Hippocampal formation (tissue), 2 donors: ENCODE data around the gene RSPO4.

Source experiments
- DNase-seq, 2 donors: peaks; one replicate each; lab custom pipeline; 2025; lab: John Stamatoyannopoulos, UW

Gene RSPO4

DNA sequence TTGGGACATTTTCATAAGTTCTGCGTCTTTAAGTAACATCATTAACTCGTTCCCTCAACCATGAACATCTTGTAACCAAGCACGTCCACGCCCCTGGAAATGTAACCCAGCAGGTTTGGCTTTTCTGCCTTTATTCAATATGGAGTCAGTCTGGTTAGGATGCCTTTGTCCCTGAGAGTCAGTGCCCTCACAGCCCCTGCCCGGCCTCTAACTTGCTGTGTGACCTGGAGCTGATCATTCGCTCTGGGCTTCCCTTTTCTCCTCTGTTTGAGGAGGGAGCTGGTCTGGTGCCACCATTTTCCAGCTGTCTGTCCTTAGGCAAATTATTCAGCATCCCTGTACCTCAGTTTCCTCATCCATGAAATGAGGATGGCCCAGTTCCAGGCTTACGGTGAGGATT, 59.5 kb downstream of the RSPO4 start:
- no peak for DNase-seq

DNA sequence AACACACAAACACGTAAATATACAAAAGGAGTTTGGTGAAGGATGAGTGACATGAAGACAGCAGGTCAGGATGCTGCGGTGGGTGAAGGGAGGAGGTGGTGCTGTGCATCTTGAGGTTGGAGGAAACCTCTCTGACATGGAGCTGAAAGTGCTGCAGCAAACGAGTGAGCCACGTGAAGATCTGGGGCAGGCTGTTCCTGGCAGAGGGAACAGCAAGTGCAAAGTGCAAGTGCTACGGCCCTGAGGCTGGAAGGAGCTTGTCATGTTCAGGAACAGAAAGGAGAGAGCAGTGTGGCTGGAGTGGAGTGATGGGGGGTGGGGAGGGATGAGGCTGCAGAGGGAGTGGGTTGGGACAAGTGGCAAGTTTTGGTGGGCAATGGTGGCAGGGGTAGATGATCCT, 61.2 kb downstream of the RSPO4 start:
- no peak for DNase-seq

DNA sequence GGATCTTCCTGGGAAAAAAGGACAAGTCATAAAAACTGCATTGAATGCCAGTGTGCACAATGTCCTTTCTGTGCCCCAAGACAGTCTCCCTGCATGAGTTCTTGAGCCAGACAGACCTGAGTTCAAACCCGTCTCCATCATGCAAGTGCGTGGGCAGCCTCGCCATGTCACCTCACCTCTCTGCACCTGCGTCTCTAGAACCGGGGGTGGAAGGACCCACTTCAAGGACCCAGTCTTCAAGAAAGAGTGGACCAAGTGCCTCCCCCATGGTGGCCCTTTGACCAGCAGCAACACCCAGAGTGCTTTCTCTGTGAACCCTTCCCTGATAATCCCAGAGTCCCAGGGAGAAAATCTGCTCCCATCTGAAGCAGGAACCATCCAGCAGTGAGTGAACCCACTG, 62.5 kb downstream of the RSPO4 start:
- DNase-seq: no peak

DNA sequence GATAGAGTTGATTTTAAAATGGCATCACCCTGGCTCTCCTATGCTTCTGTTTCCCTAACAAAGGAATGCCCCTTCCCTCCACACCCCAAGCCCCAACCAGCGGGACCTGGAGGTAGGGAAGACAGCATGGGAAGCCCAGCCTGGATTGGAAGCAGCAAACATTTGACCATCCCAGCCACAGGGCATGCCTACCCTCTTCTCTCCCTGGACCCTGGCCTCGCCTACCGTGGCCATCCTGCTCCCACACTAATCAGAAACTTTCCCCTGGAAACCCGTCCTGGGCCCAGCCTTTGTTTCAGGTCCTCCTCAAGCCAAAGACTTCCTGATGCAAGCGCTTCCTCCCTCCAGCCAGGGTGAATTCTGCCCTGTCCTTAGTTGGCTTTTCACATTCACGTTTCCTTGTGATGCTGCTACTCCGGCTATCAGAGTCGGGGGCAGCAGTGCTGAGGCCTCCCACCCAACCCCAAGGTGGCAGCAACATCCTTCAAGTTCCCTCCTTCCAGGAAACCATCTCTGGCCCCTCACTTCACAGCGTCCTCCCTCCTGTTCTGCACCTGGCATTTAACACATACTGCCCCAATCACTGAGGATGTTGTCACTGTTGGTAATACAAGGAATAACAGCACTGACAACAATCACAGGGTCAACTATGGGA, 67.8 kb downstream of the RSPO4 start:
- no peak for DNase-seq

DNA sequence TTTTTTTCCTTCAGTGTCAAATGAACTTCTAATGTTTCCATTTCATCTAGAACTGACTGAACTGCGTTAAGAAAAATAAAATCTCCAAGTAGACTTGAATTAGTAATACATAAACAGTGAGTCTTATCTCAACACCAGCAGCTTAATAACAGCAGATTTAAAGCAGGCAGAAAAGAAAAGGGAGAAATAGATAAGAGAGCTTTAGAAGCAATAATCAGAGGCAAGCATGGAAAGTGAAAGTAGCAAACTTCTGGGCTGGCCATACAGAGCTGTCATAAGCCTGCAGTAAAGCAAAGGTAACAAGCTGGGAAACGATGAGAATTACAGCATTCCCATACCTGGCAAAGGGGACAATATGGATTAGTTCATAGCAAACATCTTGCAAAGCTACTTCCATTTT, 69.1 kb downstream of the RSPO4 start:
- DNase-seq: no peak

DNA sequence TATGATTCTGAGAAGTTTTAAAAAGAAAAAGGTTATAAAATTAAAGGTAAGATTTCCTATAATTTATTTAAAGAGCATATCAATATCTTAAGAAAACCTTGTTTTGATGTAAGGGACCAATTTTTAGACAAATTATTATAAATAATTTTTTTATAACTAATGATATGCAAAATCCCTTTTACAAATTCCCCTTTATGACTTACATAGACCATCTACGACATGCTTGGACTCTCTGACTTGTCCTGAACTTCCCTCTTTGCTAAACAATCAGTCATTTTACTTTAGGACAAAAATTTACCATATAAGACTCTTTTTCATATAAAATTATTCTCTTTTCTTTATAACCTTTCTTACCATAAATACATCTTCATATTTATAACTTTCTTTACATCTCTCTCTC, 70.7 kb downstream of the RSPO4 start:
- DNase-seq: no peak

DNA sequence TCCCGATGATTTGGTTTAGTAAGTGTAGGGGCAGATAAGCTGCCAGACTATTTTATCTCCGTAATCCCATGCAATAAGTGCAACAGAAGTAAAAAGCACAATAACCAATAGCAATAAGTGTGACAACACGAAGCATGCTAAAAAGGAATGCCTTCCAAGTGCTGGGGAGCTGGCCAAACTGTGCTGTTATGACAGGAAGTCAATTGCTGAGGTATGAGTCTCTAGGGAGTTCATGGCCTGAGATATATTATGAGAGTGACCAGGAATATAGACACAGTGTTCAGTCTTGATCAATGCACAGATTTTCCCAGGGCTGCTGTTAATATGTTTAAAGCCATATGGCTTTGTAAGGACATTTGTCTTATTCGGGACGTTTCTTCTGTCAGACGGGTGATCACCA, 75.4 kb downstream of the RSPO4 start:
- DNase-seq: no peak

DNA sequence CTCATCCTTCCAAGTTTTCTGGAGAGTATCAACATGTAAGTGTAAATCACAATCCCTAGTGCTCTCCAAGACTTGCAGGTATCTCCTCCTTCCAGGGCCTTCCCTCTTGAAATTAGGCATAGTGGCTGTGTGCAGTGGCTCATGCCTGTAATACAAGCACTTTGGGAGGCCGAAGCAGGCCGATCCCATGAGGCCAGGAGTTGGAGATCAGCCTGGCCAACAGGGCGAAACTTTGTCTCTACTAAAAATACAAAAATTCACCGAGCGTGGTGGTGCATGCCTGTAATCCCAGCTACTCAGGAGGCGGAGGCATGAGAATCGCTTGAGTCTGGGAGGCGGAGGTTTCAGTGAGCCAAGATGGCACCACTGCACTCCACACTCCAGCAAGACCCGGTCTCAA, 76.6 kb downstream of the RSPO4 start:
- no peak for DNase-seq

DNA sequence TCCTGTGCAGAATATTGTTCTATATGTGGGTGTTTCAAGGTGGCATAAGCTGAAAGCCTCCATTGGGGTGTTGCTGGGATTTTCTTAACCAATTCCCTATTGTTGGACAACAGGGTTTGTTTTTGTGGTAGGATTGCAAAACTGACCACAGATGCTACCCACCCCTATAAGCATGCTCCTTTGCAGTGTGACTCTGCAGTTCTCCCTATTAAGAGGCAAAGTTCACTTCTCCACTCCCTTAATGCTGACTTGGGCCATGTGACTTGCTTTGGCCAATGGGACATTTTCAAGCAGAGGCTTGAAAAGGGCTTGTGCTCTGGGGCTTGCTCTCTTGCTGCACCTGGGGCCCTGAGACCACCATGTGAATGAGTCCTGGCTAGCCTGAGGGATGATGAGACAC, 77.5 kb downstream of the RSPO4 start:
- DNase-seq: no peak

DNA sequence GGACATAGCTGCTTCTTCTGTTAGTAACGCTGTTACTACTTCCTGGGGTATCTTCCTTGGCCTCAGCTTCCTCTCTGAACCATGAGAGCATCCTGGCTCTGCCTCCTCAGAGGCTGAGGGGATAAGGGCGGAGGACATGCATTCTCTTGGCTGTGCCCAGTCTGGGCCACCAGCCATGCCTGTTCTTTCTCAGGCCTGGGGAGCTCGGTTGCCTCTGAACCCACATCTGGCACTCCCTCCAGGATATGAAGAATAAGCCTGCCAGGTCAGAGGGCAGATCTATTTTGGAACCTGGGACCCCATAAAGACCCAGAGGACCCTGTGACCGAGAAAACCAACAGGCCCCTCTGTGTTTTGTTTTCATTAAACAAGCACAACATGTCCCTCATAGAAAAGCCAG, 79.3 kb downstream of the RSPO4 start:
- DNase-seq: no peak

DNA sequence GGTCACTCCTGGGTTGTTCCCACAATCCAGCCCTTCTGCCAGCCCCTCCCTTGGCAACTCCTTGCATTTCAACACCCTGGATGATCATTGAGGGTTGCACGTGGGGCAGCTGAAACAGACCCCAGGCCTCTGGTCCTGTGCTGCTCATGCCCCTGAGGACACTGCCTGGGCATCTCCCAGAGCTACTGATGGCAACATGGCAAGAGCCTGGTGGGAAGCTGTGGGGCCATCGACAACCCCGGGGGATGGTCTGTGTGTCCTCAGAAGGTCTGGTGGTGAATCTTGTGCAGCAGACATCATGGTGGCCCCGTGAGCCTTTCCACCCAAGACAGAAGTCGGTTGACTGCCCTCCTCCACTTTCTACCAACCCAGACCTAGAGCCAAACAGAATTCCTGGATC, 81.0 kb downstream of the RSPO4 start:
- DNase-seq: no peak

DNA sequence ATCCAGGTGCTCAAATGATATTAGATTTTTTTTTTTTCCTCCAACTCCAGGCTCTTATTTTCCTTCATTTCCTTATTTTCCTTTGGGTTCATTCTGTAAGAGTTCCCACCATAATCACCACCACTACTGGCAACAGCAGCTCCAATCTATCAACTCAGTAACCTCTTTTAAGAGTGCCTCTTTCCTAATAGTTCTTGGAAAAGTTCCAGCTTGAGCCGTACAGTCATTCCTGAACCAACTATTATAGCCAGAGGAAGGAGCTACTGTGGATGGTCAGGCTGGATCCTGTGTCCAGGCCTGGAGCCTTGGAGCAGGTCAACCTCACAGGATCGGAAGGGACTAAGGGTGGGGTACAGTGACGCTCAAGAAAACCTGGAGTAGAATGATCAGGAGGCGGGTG, 81.8 kb downstream of the RSPO4 start:
- DNase-seq: no peak

DNA sequence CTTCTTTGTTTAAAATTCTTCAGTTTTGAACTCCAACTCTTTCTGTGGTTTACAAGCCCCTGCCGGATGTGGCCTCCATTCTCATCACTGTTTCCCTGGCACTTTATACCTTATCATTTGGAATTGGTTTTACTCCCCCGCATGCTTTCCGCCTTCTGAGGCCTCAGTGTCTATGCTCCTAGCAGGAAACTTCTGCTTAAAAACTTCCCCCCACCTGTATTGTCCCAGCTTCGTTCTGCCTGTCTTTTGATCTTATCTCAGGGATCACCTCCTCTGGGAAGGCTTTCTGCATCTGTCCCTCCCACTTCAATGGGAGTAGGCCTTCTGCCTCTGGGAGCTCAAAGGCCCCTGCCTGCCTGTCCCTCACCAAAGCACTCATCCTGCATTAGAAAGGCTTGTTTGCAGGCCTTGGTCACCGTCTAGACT, 82.6 kb downstream of the RSPO4 start:
- no peak for DNase-seq

DNA sequence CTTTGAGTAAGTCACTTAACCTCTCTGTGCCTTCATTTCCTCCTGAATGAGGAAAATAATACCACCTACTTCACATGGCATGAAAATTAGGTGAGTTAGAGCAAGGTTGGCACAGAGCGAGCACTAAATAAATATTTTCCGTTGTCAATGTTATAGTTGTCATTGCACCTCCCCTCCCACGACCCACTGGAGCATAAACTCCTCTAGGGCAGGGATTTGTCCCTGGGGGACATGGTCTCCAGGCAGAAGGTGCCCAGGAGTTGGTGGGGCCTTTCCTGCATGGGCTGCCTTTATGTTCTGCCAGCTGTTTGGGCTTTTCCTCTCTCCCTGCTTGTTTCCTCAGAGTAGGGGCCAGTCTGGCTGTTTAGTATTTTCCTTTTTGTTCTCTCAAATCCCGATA, 84.7 kb downstream of the RSPO4 start:
- DNase-seq: no peak

DNA sequence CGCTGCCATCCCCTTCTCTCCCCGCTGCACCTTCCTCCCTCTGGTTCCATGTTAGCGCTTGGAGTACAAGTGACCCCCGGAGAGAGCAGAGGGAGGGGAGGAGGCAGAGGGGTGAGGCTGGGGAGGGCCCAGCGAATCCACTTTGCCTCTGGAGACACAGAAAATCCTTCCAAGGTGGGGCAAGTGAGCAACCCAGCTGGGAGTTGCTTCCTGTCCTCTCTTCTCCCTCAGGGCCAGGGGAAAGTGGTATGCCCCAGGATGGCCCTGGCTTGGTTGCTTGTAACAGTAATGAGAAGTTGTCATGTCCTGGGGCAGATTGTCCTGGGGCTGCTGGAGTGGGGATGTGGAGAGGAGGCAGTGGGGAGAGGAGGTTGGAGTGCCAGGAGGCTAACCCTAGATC, 85.3 kb downstream of the RSPO4 start:
- DNase-seq: no peak

DNA sequence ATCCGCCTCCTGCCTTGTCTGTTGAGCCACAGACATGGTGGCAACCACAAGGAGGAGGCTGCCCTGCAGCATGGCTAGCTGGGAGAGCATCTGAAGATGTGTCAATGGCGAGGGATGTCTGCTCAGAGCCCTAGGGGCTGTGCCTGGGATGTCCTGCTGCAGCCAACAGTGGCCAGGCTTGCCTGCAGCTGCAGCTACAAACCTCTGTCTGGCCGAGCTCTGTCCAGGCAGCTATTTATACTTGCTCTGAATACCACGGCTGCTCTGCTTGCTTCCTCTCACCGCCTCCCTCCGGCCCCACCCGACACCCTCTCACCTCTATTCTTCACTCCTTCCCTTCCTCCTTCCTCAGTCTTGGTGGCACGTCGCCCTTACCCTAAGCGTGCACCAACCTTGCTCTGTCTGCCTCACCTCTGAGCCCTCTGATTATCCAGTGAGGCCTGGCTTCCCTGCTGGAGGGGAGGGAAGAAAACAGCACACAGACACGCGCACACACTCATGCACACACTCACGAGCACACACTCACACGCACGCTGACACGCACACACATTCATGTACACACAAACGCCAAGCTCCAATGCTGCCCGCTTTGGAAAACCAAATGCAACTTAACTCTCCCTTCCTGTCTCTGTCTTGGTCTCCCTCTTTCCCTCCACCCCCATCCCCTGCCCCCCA, 85.8 kb downstream of the RSPO4 start, which contains the start of gene ANGPT4:
ANGPT4 (minus strand) TSS at position 210 of the 675 bp plus-strand sequence; CDS start at position 90, 120 bp downstream.
- no peak for DNase-seq

DNA sequence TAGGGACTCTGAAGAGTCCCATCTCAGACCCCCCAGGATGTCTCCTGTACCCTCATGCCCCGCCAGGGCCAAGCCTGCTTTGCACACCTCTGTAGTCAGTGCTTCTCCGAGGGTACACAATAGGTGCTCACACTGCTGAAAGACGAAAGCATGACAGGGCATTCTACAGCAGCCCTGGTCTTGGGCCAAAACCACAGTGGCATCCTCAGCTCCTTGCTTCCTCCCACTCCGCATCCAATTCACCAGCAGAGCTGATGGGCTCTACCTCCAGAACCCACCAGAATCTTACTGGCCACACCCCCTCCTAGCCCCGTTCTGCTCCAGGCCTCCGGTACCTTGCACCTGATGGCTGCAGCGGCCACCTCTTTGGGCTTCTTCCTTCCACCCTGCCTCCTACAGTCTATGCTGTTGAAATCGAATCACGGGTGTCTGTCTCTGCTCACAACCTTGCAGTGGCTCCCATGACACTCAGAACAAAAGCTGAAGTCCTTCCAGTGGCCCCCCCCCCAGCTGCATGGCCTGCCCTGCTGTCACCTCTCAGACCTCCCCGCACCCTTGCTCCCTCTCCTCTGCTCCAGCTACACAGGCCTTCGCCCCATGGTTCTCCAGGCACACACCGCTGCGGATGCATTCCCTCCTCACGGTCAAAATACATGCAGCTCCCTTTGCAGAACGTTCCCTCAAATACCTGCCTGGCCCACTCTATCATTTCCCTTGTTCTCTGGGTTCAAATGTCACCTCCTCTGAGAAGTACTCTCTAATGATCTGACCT, 87.2 kb downstream of the RSPO4 start:
- no peak for DNase-seq

DNA sequence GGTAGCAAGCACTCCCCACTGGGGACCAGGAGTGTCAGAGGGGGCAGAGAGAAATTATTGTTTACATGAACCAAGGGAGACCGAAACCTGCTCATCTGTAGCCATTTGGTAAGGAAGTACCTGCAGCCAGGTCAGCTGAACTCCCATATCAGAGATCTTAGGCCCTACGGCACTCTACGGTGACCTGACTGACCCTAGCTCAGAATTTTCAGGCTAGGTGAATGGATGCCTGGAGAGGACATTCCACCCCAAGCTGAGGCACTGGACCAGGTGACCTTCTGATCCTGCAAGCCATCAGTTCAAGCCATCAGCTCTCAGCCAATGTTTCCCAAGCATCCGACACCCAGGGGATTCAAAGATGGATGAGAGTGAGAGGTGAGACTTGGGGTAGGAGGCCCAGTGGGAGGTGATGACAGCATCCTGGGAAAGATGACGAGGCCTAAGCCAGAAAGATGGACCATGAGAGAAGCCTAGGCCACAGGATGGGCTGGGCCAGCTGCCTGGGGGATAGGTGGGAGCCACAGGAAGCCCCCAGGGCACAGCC, 88.7 kb downstream of the RSPO4 start:
- DNase-seq: no peak

DNA sequence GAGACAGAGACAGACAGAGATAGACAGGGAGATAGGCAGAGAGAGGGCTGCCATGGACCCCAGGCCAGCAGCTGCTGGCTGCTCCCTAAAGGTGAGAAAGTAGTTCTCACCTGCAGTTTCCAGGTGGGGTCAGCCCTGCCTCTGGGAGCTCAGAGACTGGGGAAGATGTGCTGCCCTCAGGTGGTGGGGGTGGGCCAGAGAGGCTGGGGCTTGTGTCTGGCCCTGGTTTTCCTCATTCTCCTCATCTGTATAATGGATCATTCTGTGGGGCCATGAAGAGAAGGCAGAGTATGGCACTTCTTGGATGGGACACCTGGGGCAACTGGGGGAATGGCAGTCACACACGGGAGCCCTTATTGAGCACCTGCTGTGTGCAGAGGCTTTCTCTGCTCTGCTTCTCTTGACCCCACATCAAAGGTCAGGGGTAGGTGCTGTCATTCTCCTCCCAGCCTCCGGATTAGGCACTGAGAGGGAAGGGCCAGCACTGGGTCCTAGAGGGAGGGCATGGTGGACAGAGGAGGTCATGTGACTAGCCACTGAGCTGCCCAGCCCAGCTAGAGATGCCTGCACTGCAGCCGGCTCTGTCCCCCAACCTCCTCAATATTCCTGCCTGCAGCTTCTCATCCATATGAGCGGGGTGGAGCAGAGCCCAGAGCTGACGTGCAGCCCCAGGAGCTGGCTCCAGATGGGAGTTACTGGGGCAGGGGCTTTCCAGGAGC, 90.1 kb downstream of the RSPO4 start:
- DNase-seq: no peak

DNA sequence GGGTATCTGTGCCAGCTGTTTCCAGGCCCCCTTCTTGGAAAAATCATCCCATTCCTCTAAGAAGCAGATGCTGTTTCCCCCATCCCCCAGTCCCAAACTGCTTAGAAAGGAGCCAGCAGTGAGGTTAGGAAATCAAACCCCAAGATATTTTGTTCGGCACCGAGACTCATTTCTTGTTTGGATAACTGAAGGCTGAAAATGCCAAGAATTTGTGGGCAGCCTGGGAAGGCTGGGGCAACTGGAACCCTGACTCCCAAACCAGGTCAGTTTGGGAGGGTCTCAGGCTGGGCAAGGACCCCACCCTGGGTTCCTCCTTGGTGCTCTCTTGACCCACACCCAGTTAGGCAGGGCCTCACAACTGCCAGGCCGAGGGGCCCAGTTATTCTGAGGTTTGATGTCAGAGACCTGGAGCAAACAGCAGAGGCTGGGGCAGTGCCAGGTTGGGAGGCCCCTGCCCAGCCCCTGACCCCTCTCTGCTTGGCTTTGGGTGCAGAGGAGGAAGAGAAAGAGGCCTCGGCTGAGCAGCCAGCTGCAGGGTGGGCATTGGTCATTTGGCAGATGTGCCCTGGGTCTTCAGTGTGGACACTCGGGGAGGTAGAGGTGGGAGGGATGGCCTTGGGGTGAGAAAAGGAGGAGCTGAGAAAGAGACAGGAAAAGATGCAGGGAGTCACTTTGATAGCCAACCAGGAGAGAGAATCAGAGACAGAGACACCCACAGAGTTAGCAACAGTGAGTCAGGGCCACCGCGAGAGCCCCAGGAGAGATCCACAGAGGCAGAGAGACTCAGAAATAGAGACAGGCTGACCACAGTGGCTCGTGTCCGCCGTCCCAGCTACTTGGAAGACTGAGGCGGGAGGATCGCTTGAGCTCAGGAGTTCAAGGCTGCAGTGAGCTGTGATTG, 91.0 kb downstream of the RSPO4 start:
- no peak for DNase-seq
